ENCODE results near the gene MTA1. TPM values are rescaled to one million over a fixed set of nuclear protein-coding genes. Genes with fewer than 3 reads are reported as not detected.
A peak's percentile ranks its signal among the peaks of the same experiment; 100 is the strongest.

Gene MTA1
- total and polyA plus RNA-seq, 4 donors: 16.9 to 111 (median 78.4) TPM

GRCh38 chr14:105442834-105443233 is 23.2 kb downstream of the MTA1 start:
- no peak for ATAC-seq (ENCODE audit: low FRiP score)
- Histone ChIP-seq H3K36me3 (ENCODE audit: control insufficient read depth in 1 of 2, insufficient read depth in 2 of 2, low read length in 1 of 2) (peaks cover 0 to 1% of the 10 kb centered on the region in 2 donors), H3K27me3 (ENCODE audit: control insufficient read depth in 1 of 2, insufficient read depth in 2 of 2, low read length in 1 of 2) (no peaks in the 10 kb centered on the region), H3K4me1 (ENCODE audit: control insufficient read depth in 1 of 2, insufficient read depth in 2 of 2, low read length in 2 of 2) (no peaks in the 10 kb centered on the region), H3K27ac (ENCODE audit: low read depth in 1 of 2, low read length in 2 of 2) (no peak overlapping the region), H3K4me3 (ENCODE audit: low read length in 2 of 2) (no peak overlapping the region), H3K9me3 (ENCODE audit: control insufficient read depth, low read length) (no peaks in the 10 kb centered on the region)
- 85 to 86% methylated on average over 12 of the region's 12 CpGs for WGBS, 2 donors
- intact Hi-C loops (cut with DNase I): loop anchor here in 1 of 2 donors (10.0 kb wide), 1 partner anchor 68 kb away; no protein-coding TSS in a partner anchor
- no peak for DNase-seq

GRCh38 chr14:105444859-105445258 is 25.2 kb downstream of the MTA1 start:
- 80 to 87% methylated on average over 17 of the region's 17 CpGs for WGBS, 2 donors
- H3K4me1 ChIP-seq (ENCODE audit: control insufficient read depth in 1 of 2, insufficient read depth in 2 of 2, low read length in 2 of 2): no peaks in the 10 kb centered on the region
- intact Hi-C loops (cut with DNase I): loop anchor here in 1 of 2 donors (5.0 to 10.0 kb wide), 2 partner anchors 70 to 82 kb away; partner anchors contain the start of gene TMEM121
- no peak overlapping the region for H3K27ac ChIP-seq (ENCODE audit: low read depth in 1 of 2, low read length in 2 of 2)
- H3K27me3 ChIP-seq (ENCODE audit: control insufficient read depth in 1 of 2, insufficient read depth in 2 of 2, low read length in 1 of 2): no peaks in the 10 kb centered on the region
- H3K36me3 ChIP-seq (ENCODE audit: control insufficient read depth in 1 of 2, insufficient read depth in 2 of 2, low read length in 1 of 2): peaks cover 0 to 1% of the 10 kb centered on the region in 2 donors
- no peaks in the 10 kb centered on the region for H3K9me3 ChIP-seq (ENCODE audit: control insufficient read depth, low read length)
- H3K4me3 ChIP-seq (ENCODE audit: low read length in 2 of 2): no peak overlapping the region
- DNase-seq (no peak), ATAC-seq (ENCODE audit: low FRiP score) (no peak)

DNA sequence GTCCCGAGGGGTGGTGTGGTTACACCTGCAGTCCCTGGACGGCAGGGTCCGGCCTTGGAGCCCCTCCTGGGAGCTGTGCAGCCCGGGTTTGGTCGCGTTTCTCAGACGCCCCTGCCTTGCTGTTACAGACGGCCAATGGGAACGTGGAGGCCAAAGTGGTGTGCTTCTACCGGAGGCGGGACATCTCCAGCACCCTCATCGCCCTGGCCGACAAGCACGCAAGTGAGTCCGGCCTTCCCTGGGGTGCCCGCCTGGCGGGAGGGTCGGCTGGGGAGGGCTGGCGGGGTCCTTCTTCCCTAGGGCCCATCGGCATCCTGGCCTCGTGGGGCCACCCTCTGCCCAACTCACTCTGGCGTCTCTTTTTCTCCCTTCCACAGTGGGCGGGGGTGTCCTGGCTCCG is 25.7 kb downstream of the MTA1 start:
- intact Hi-C loops (cut with DNase I): loop anchor here in 1 of 2 donors (5.0 to 10.0 kb wide), 2 partner anchors 70 to 82 kb away; partner anchors contain the start of gene TMEM121
- Histone ChIP-seq H3K4me3 (ENCODE audit: low read length in 2 of 2) (no peak overlapping the region), H3K27me3 (ENCODE audit: control insufficient read depth in 1 of 2, insufficient read depth in 2 of 2, low read length in 1 of 2) (no peaks in the 10 kb centered on the region), H3K27ac (ENCODE audit: low read depth in 1 of 2, low read length in 2 of 2) (no peak overlapping the region), H3K9me3 (ENCODE audit: control insufficient read depth, low read length) (no peaks in the 10 kb centered on the region), H3K36me3 (ENCODE audit: control insufficient read depth in 1 of 2, insufficient read depth in 2 of 2, low read length in 1 of 2) (peaks cover 0 to 1% of the 10 kb centered on the region in 2 donors), H3K4me1 (ENCODE audit: control insufficient read depth in 1 of 2, insufficient read depth in 2 of 2, low read length in 2 of 2) (no peaks in the 10 kb centered on the region)
- 82 to 84% methylated on average over 23 to 24 of the region's 24 CpGs for WGBS, 2 donors
- ATAC-seq (ENCODE audit: low FRiP score): no peak
- DNase-seq: no peak

DNA sequence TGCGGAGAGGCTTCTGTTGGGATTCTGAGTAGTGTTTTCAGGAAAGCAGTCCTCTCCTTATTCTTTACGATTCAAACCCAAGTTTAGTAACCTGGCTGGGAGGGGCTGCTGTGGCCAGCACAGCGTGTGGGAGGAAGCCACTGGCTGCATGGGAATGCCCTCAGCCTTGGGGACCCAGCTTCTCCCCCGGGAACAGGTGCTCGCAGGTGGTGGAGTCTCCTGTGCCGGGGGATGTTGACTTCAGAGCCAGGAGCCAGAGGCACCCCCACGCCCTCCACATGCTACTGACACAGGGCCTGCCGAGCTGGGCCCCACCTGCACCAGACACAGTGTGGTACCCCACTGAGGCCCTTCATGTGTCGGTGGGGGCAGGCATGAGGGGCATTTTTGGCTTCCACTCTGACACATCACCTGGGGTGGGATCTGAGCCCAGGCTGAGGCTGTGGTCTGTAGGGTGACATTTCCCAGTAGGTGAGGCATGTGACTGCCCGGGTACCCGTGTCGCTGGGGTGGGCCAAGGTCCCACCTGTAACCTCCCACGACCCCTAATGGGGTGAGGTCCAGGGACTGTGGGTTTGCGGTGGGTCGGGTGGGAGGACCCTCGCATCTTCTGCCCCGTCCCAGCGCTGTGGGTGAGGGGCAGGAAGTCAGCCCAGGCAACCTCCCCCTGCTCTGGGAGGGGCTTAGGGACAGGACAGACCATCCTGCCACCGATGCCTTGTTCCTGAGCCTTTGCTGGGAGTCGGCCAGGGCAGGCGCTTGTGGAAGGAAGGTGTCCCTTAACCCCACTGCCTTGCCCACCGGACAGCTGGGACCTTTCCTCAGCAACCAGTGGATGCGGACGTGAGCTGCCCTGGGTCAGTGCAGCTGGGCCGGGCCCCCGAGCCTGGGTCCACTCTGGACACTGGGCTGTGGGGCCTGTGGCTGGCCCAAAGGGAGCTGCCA is 26.5 kb downstream of the MTA1 start:
- DNase-seq (no peak), ATAC-seq (ENCODE audit: low FRiP score) (no peak)
- Histone ChIP-seq H3K9me3 (ENCODE audit: control insufficient read depth, low read length) (no peaks in the 10 kb centered on the region), H3K4me1 (ENCODE audit: control insufficient read depth in 1 of 2, insufficient read depth in 2 of 2, low read length in 2 of 2) (no peaks in the 10 kb centered on the region), H3K27ac (ENCODE audit: low read depth in 1 of 2, low read length in 2 of 2) (no peak overlapping the region), H3K4me3 (ENCODE audit: low read length in 2 of 2) (no peak overlapping the region), H3K36me3 (ENCODE audit: control insufficient read depth in 1 of 2, insufficient read depth in 2 of 2, low read length in 1 of 2) (peaks cover 0 to 1% of the 10 kb centered on the region in 2 donors), H3K27me3 (ENCODE audit: control insufficient read depth in 1 of 2, insufficient read depth in 2 of 2, low read length in 1 of 2) (no peaks in the 10 kb centered on the region)
- 88% methylated on average over 23 to 26 of the region's 26 CpGs for WGBS, 2 donors
- intact Hi-C loops (cut with DNase I): loop anchor here in 1 of 2 donors (5.0 to 10.0 kb wide), 2 partner anchors 71 to 81 kb away; partner anchors contain the start of gene TMEM121

DNA sequence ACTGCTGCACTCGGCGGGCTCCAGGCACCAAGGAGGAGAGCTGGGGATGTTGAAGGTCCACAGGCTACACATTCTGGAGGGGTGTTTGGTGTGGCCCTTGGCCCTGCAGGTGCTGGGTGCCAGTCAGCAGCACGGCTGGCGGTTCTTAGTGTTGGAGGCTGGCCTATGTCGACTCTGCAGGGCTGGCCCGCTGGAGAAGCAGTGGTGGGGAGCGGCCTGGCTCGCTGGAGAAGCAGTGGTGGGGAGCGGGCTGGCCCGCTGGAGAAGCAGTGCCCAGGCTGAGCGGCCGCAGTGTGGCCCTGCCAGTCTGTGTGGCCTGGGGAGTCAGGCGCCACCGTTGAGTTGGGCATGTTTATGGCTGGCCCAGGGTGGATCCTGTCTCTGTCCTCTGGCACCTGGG is 27.3 kb downstream of the MTA1 start:
- Histone ChIP-seq H3K4me1 (ENCODE audit: control insufficient read depth in 1 of 2, insufficient read depth in 2 of 2, low read length in 2 of 2) (no peaks in the 10 kb centered on the region), H3K27me3 (ENCODE audit: control insufficient read depth in 1 of 2, insufficient read depth in 2 of 2, low read length in 1 of 2) (no peaks in the 10 kb centered on the region), H3K9me3 (ENCODE audit: control insufficient read depth, low read length) (no peaks in the 10 kb centered on the region), H3K4me3 (ENCODE audit: low read length in 2 of 2) (no peak overlapping the region), H3K36me3 (ENCODE audit: control insufficient read depth in 1 of 2, insufficient read depth in 2 of 2, low read length in 1 of 2) (peaks cover 0 to 1% of the 10 kb centered on the region in 2 donors), H3K27ac (ENCODE audit: low read depth in 1 of 2, low read length in 2 of 2) (no peak overlapping the region)
- WGBS, 2 donors: 59 to 71% methylated on average over 14 of the region's 14 CpGs
- no peak for DNase-seq
- intact Hi-C loops (cut with DNase I): loop anchor here in 1 of 2 donors (5.0 to 10.0 kb wide), 2 partner anchors 72 to 80 kb away; partner anchors contain the start of gene TMEM121
- no peak for ATAC-seq (ENCODE audit: low FRiP score)

DNA sequence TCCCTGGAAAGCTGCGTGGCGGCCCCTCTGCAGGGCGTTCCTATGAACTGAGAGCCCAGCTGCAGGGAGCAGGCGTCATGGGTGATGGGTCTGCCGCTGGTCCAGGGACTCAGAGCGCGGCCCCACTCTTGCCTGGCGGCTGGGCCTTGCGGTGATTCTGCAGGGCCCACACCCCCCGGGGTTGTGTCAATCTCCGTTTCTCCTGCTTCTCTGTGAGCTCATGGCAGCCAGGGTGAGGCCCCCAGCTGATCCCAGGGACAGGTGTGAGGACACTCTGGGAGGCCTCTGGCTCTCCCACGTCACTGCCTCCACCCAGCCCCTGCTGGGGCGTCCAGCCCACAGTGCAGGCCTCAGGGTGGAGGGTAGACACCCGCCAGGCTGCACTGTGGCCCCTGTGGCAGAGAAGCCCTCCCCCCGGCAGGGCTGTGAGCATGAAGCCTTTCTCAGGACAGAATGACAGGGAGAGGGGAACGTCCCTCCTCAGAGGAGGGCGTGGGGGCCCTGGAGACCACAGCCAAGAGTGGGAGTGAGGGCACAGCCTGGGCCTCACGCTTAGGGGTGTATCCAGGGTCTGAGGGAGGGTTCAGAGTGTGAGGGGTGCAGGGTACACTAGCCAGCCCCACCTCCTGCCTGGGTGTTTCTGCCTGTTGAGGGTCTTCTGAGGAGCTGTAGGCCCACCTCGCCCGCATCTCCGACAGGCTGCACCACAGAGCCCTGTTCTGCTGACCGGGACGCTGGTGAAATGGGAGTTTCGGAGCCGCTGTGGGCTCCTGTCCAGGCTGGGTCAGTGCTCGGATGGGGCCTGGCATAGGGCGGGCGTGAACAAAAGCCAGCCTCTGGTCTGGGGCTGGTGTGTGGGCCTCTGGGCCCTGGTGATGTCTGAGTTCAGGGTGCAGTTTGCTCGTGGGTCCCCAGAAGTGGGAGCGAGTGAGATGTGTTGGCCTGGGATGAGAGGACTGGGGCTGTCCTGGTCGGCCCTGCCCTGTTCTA is 28.3 kb downstream of the MTA1 start:
- no peak overlapping the region for H3K27ac ChIP-seq (ENCODE audit: low read depth in 1 of 2, low read length in 2 of 2)
- DNase-seq (no peak), ATAC-seq (ENCODE audit: low FRiP score) (peak; percentile 10)

GRCh38 chr14:105448706-105449111 is 29.1 kb downstream of the MTA1 start:
- Histone ChIP-seq H3K4me3 (ENCODE audit: low read length in 2 of 2) (no peak overlapping the region), H3K27me3 (ENCODE audit: control insufficient read depth in 1 of 2, insufficient read depth in 2 of 2, low read length in 1 of 2) (no peaks in the 10 kb centered on the region), H3K36me3 (ENCODE audit: control insufficient read depth in 1 of 2, insufficient read depth in 2 of 2, low read length in 1 of 2) (peaks cover 0 to 2% of the 10 kb centered on the region in 2 donors), H3K4me1 (ENCODE audit: control insufficient read depth in 1 of 2, insufficient read depth in 2 of 2, low read length in 2 of 2) (no peaks in the 10 kb centered on the region), H3K9me3 (ENCODE audit: control insufficient read depth, low read length) (no peaks in the 10 kb centered on the region), H3K27ac (ENCODE audit: low read depth in 1 of 2, low read length in 2 of 2) (no peak overlapping the region)
- peak; percentile 76 to 94 for DNase-seq
- peak; percentile 88 for ATAC-seq (ENCODE audit: low FRiP score)
- intact Hi-C loops (cut with DNase I): loop anchor here (2.0 to 10.0 kb wide), 4 partner anchors 40 to 79 kb away; partner anchors contain the start of genes TEDC1 (in 1 of the 2) and TMEM121 (in 1 of the 2)
- 11 to 12% methylated on average over 16 of the region's 16 CpGs for WGBS, 2 donors

More for the DNA sequence above, 28.3 kb downstream of the MTA1 start:
- peaks cover 0 to 1% of the 10 kb centered on the region in 2 donors for H3K36me3 ChIP-seq (ENCODE audit: control insufficient read depth in 1 of 2, insufficient read depth in 2 of 2, low read length in 1 of 2)
- no peak overlapping the region for H3K4me3 ChIP-seq (ENCODE audit: low read length in 2 of 2)
- H3K9me3 ChIP-seq (ENCODE audit: control insufficient read depth, low read length): no peaks in the 10 kb centered on the region
- intact Hi-C loops (cut with DNase I): loop anchor here (2.0 to 10.0 kb wide), 4 partner anchors 41 to 79 kb away; partner anchors contain the start of genes TEDC1 (in 1 of the 2) and TMEM121 (in 1 of the 2)
- WGBS, 2 donors: 78 to 79% methylated on average over 31 of the region's 31 CpGs
- no peaks in the 10 kb centered on the region for H3K4me1 ChIP-seq (ENCODE audit: control insufficient read depth in 1 of 2, insufficient read depth in 2 of 2, low read length in 2 of 2)
- H3K27me3 ChIP-seq (ENCODE audit: control insufficient read depth in 1 of 2, insufficient read depth in 2 of 2, low read length in 1 of 2): no peaks in the 10 kb centered on the region

All from aorta (tissue), 5 donors.